ENCODE measurements around the gene UBL5.
"Not testable (repeated sequence)": the region's sequence is repeated elsewhere in the genome, so short reads cannot be mapped to it uniquely, and the experiment has no call there.

The UBL5 gene

DNA sequence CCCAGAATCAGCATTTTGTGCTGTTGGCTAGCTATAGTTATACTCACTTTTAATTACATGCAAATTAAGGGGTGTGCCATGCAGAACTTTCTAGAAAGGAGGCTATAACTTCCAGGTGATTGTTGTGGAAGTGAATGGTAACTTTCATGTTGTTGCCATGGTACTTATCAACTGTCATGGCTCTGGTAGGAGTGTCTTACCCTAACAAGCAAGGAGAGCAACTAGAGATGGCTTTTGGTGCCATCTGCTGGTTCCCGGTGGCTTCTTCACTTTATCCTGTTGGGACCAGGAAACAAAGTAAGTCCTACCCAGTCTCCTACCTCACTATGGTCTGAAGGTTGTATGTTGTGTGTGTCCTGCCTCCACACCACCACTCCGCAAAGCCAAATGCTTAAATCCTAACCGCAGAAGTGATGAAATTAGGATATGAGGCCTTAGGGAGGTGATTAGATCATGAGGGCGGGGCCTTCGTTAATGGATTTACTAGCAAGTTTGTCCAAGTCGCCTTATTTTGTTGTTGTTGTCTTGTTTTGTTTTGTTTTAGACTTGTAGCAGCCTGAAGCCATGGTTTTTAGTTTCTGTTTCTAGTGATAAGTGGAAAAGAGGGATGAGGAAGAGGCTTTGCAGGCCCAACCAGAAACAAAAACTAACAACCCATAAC lies 31.5 kb upstream of the UBL5 start:
- no peaks in the 10 kb centered on the region for H3K36me3 Mint-ChIP-seq
- H3K27ac Mint-ChIP-seq, result peak overlapping the region; percentile 11
- H3K4me1 Mint-ChIP-seq (ENCODE audit: low read depth), result peaks cover 29% of the 10 kb centered on the region
- H3K9me3 Mint-ChIP-seq (ENCODE audit: low read depth), result peaks cover 4% of the 10 kb centered on the region
- no peaks in the 10 kb centered on the region for H3K27me3 Mint-ChIP-seq
- peak overlapping the region; percentile 20 for H3K4me3 Mint-ChIP-seq

DNA sequence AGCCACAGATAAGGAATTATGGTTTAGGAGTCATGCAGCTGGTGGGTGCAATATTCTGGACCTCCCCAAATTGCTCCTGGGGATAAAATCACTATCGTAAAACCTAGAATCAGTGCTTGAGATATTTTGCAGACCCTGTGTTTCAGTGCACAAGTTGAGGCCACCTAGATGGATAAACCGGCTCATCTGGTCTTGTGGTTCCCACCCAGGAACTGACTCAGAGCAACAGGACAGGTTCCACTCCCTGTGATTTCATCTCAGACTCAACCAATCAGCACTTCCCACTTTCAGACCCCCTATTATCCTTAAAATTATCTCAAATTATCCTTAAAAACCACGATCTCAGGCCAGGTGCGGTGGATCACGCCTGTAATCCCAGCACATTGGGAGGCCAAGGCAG lies 29.8 kb upstream of the UBL5 start:
- Mint-ChIP-seq H3K27me3 (no peaks in the 10 kb centered on the region), H3K9me3 (ENCODE audit: low read depth) (peaks cover 4% of the 10 kb centered on the region), H3K36me3 (no peaks in the 10 kb centered on the region), H3K4me3 (no peak overlapping the region), H3K4me1 (ENCODE audit: low read depth) (peaks cover 25% of the 10 kb centered on the region), H3K27ac (no peak overlapping the region)

- Mint-ChIP-seq H3K4me1 (ENCODE audit: low read depth) (peaks cover 22% of the 10 kb centered on the region), H3K27ac (peak overlapping the region; percentile 3)
Measured at GRCh38 chr19:9799162-9799561, 28.6 kb upstream of the UBL5 start.

GRCh38 chr19:9801976-9802375 lies 25.7 kb upstream of the UBL5 start:
- no peak overlapping the region for H3K4me3 Mint-ChIP-seq
- peaks cover 22% of the 10 kb centered on the region for H3K4me1 Mint-ChIP-seq (ENCODE audit: low read depth)
- no peak overlapping the region for H3K27ac Mint-ChIP-seq
- H3K27me3 Mint-ChIP-seq, result no peaks in the 10 kb centered on the region
- no peaks in the 10 kb centered on the region for H3K9me3 Mint-ChIP-seq (ENCODE audit: low read depth)
- H3K36me3 Mint-ChIP-seq, result no peaks in the 10 kb centered on the region

More at GRCh38 chr19:9799162-9799561, 28.6 kb upstream of the UBL5 start:
- H3K4me3 Mint-ChIP-seq, result no peak overlapping the region
- H3K36me3 Mint-ChIP-seq, result no peaks in the 10 kb centered on the region
- H3K27me3 Mint-ChIP-seq, result no peaks in the 10 kb centered on the region
- H3K9me3 Mint-ChIP-seq (ENCODE audit: low read depth), result no peaks in the 10 kb centered on the region

DNA sequence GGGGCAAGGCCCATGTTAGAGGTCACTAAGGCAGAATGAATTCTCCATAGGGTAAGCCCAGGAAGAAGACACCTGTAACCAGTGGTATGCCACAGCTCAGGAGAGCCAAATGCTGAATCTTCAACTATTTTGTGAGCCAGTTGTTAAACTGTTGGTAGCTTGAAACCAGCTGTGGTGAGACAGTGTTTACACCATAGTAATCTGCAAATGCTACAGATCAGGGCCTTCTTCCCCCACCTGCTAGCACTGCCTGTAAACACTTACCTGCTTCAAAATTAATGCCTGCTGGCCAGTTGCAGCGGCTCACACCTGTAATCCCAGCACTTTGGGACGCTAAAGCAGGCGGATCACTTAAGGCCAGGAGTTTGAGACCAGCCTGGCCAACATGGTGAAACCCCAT lies 20.9 kb upstream of the UBL5 start:
- Mint-ChIP-seq H3K4me3 (no peak overlapping the region), H3K27me3 (no peaks in the 10 kb centered on the region), H3K27ac (peak overlapping the region; percentile 81), H3K4me1 (ENCODE audit: low read depth) (peaks cover 34% of the 10 kb centered on the region), H3K9me3 (ENCODE audit: low read depth) (no peaks in the 10 kb centered on the region), H3K36me3 (peaks cover 6% of the 10 kb centered on the region)

- Mint-ChIP-seq H3K36me3 (peaks cover 9% of the 10 kb centered on the region), H3K27me3 (no peaks in the 10 kb centered on the region), H3K9me3 (ENCODE audit: low read depth) (no peaks in the 10 kb centered on the region), H3K4me3 (peak overlapping the region; percentile 52), H3K27ac (peak overlapping the region; percentile 94), H3K4me1 (ENCODE audit: low read depth) (peaks cover 37% of the 10 kb centered on the region)
Measured at GRCh38 chr19:9808855-9809824, 18.6 kb upstream of the UBL5 start.

- H3K4me3 Mint-ChIP-seq, result no peak overlapping the region
- H3K27ac Mint-ChIP-seq, result no peak overlapping the region
- H3K9me3 Mint-ChIP-seq (ENCODE audit: low read depth), result no peaks in the 10 kb centered on the region
- H3K36me3 Mint-ChIP-seq, result peaks cover 13% of the 10 kb centered on the region
- peaks cover 35% of the 10 kb centered on the region for H3K4me1 Mint-ChIP-seq (ENCODE audit: low read depth)
- H3K27me3 Mint-ChIP-seq, result no peaks in the 10 kb centered on the region
Measured at GRCh38 chr19:9811139-9811538, 16.6 kb upstream of the UBL5 start.

DNA sequence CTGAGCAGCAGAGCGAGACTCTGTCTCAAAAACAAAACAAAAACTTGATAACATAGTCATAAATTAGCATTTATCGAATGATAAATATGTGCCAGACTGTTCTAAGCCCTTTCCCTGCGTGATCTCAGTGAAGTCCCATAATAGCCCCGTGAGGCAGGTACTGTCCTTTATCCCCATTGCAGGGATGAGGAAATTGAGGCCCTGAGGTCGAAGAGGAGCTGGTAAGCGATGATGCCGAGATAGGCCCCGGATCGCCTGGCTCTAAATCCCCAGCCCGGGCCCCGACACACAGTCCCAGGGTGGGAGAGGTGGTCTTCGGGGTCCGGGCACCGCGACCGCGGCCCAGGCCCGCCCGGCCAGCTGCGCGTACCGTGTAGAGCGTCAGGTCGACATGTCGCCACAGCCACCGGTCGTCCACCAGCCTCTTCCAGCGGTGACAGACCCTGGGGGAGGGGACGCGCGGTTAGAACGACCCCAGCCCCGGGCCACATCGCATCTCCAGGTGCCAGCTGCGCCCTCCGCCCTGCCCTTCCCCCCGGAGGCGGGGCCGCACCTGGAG lies 9.5 kb upstream of the UBL5 start:
- Mint-ChIP-seq H3K4me3 (peak overlapping the region; percentile 89), H3K27ac (peak overlapping the region; percentile 83), H3K4me1 (ENCODE audit: low read depth) (peaks cover 28% of the 10 kb centered on the region), H3K9me3 (ENCODE audit: low read depth) (no peaks in the 10 kb centered on the region), H3K36me3 (peaks cover 11% of the 10 kb centered on the region), H3K27me3 (no peaks in the 10 kb centered on the region)

DNA sequence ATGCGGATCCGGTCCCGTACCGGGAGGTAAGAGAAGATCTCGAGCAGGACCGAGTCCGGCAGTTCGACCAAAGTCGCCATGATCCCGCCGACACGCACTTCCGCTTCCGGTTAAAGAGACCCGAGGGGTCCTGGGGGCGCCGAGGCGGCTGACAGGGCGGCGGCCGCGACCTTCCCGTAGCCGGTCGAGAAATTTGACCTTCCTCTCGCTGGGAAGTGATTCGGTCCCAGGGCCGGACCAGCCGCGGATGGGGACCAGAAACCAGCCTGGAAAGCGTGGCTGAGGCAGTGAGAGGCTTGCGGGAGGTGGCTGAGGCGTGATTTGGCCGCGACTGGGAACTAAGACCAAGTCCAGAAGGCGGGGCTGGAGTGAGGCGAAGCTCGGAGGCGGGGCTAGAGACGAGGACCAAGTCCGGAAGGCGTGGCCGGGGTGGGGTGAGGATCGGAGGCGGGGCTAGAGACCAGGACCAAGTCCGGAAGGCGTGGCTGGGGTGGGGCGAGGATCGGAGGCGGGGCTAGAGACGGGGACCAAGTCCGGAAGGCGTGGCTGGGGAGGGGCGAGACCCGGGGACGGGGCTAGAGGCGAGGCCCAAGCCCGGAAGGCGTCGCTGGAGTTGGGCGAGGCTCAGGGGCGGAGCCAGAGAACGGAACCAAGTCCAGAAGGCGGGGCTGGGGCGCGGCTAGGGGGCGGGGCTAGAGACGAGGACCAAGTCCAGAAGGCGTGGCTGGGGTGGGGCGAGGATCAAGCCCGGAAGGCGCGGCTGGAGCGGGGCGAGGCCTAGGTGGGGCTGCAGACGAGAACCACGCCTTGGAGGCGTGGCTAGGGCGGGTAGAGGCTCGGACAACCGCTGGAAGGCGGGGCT lies 8.8 kb upstream of the UBL5 start, which contains the start of gene FBXL12:
FBXL12 (minus strand) TSS at position 346 of the 862 bp plus-strand sequence; CDS start at position 80, 266 bp downstream.
- H3K36me3 Mint-ChIP-seq, result peaks cover 9% of the 10 kb centered on the region
- H3K27ac Mint-ChIP-seq, result peak within 1 kb of the TSS; percentile 83
- peak within 1 kb of the TSS; percentile 89 for H3K4me3 Mint-ChIP-seq
- peaks cover 26% of the 10 kb centered on the region for H3K4me1 Mint-ChIP-seq (ENCODE audit: low read depth)
- no peaks in the 10 kb centered on the region for H3K9me3 Mint-ChIP-seq (ENCODE audit: low read depth)
- H3K27me3 Mint-ChIP-seq, result no peaks in the 10 kb centered on the region

- peak overlapping the region; percentile 83 for H3K27ac Mint-ChIP-seq
- no peaks in the 10 kb centered on the region for H3K27me3 Mint-ChIP-seq
- peaks cover 26% of the 10 kb centered on the region for H3K4me1 Mint-ChIP-seq (ENCODE audit: low read depth)
- peaks cover 8% of the 10 kb centered on the region for H3K36me3 Mint-ChIP-seq
- H3K9me3 Mint-ChIP-seq (ENCODE audit: low read depth), result no peaks in the 10 kb centered on the region
- peak overlapping the region; percentile 89 for H3K4me3 Mint-ChIP-seq
Measured at GRCh38 chr19:9819596-9819909, 8.2 kb upstream of the UBL5 start.

GRCh38 chr19:9820034-9820433 lies 7.7 kb upstream of the UBL5 start:
- Mint-ChIP-seq H3K4me1 (ENCODE audit: low read depth) (peaks cover 24% of the 10 kb centered on the region), H3K4me3 (peak overlapping the region; percentile 89)
- H3K27me3 Mint-ChIP-seq; H3K36me3 Mint-ChIP-seq; H3K27ac Mint-ChIP-seq; H3K9me3 Mint-ChIP-seq (ENCODE audit: low read depth): not testable (repeated sequence)

DNA sequence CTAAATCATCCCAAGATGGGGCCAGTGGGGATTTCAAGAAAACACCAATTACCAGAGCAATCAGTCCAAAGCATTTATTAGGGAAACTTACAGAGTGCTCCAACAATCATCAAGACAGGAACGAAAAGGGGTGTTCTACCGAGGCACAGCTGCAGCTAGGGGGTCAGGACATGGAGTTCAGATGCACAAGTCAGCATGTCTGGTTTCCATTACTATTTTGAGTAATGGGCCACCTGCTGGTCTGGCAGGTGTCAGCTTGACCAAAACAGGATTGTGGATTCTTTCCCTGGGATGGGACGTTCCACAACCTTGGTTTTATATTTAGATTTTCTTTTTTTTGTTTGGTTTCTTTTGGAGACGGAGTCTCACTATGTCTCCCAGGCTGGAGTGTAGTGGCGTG lies 3.9 kb upstream of the UBL5 start:
- Mint-ChIP-seq H3K4me1 (ENCODE audit: low read depth) (peaks cover 27% of the 10 kb centered on the region), H3K27me3 (no peaks in the 10 kb centered on the region), H3K27ac (no peak overlapping the region), H3K9me3 (ENCODE audit: low read depth) (no peaks in the 10 kb centered on the region), H3K36me3 (no peaks in the 10 kb centered on the region), H3K4me3 (no peak overlapping the region)

- Mint-ChIP-seq H3K9me3 (ENCODE audit: low read depth) (no peaks in the 10 kb centered on the region), H3K4me1 (ENCODE audit: low read depth) (peaks cover 28% of the 10 kb centered on the region), H3K27ac (peak overlapping the region; percentile 72), H3K36me3 (no peaks in the 10 kb centered on the region), H3K27me3 (no peaks in the 10 kb centered on the region), H3K4me3 (peak overlapping the region; percentile 100)
Measured at GRCh38 chr19:9828551-9829063, 889 bp downstream of the UBL5 start.

- H3K4me1 Mint-ChIP-seq (ENCODE audit: low read depth), result peaks cover 18% of the 10 kb centered on the region
- no peaks in the 10 kb centered on the region for H3K36me3 Mint-ChIP-seq
- H3K9me3 Mint-ChIP-seq (ENCODE audit: low read depth), result no peaks in the 10 kb centered on the region
- H3K4me3 Mint-ChIP-seq, result peak overlapping the region; percentile 90
- H3K27ac Mint-ChIP-seq, result peak overlapping the region; percentile 77
- no peaks in the 10 kb centered on the region for H3K27me3 Mint-ChIP-seq
Measured at GRCh38 chr19:9834307-9834725, 6.6 kb downstream of the UBL5 start.

Data from activated naive CD8-positive, alpha-beta T cell (primary cell).